Fibroblast of villous mesenchyme (primary cell): ENCODE measurements around the gene FAM240B. TPM values are rescaled to one million over a fixed set of nuclear protein-coding genes. Genes with fewer than 3 reads are reported as not detected.

Experiments
- DNase-seq: peaks from one replicate; pipeline ENCODE4 v3.0.0-alpha.2; 2010; ENCODE audit warnings: low read depth
- H3K4me3 ChIP-seq: 2 replicates; pipeline ENCODE4 v1.5.1; 2011; ENCODE audit warnings: low read depth, mild to moderate bottlenecking, low read length
- total RNA-seq: library from RNA; depleted of rRNA; stranded (reverse); fragments of >200 nt; gene quantifications from 2 replicates; pipeline ENCODE4 v1.2.3, GENCODE V29; 2012
- TF ChIP-seq, protein P1 (sequence below): IDR thresholded peaks from 2 replicates; pipeline ENCODE4 v1.5.1; 2012; ENCODE audit warnings: low read depth, mild to moderate bottlenecking, low read length; ENCODE audit not compliant: insufficient read depth

Gene FAM240B
- total RNA-seq, 1 donor: not detected

DNA sequence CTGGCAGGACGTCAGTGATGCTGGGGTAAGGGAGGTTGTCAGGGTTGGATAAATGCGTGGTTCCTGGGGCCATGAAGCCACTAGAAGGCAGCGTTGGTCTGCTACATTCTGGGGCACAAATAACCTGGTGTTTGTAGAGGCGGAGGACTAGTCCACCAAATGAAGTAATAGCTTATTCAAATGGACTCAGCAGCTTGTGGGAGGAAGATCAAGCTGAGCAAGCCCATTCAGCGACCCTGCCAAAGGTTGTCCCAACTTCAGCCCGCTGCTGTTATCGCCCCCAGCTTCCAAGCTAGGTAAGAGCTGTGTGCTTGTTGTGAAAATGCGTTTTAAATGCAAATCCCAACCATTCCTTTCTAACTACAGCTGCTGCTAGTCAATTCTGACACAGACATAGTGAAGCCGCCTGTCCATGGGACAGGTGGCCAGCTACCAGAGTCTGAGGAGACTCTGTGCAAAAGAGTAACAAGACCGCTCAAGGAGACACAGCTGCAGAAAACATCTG lies 7.6 kb upstream of the FAM240B start:
- H3K4me3 ChIP-seq: no peak overlapping the region
- DNase-seq: peak; percentile 23
- TF ChIP-seq, protein P1, sequence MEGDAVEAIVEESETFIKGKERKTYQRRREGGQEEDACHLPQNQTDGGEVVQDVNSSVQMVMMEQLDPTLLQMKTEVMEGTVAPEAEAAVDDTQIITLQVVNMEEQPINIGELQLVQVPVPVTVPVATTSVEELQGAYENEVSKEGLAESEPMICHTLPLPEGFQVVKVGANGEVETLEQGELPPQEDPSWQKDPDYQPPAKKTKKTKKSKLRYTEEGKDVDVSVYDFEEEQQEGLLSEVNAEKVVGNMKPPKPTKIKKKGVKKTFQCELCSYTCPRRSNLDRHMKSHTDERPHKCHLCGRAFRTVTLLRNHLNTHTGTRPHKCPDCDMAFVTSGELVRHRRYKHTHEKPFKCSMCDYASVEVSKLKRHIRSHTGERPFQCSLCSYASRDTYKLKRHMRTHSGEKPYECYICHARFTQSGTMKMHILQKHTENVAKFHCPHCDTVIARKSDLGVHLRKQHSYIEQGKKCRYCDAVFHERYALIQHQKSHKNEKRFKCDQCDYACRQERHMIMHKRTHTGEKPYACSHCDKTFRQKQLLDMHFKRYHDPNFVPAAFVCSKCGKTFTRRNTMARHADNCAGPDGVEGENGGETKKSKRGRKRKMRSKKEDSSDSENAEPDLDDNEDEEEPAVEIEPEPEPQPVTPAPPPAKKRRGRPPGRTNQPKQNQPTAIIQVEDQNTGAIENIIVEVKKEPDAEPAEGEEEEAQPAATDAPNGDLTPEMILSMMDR: peak; percentile 43

DNA sequence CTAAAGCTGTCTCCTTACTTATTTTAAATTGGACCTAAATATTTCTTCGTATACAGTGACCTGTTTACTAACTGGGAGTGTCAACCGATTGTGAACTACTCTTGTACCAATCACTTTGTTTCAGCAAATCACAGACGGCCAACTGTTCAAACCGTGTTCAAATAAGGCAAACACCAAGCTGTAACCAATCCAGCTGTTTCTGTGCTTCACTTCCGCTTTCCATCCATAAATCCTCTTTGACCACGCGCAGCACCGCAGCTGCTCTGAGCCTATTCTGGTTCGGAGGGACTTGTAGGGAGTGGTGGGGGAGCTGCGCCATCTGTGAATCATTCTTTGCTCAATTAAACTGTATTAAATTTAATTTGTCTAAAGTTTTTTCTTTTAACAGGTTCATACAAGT lies 4.8 kb upstream of the FAM240B start:
- DNase-seq: no peak
- H3K4me3 ChIP-seq: no peak overlapping the region
- TF ChIP-seq, protein P1: no peak

DNA sequence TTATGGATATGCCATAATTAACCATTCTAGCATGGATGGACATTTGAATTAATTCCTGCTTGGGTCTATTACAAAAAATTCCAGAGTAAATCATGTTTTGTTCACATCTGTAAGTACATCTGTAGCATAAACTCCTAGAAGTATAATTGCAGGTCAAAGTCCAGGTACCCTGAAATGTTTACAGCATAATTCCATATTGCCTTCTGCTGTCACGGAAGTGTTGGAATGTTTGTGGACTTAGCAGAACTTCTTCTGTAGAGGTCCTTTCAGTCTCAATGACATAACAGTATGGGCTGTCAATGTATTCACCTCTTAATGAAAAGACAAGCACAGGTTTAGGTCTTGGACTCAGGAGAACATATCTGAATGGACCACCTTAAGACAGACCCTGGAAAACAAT lies 1.8 kb downstream of the FAM240B start:
- no peak overlapping the region for H3K4me3 ChIP-seq
- TF ChIP-seq, protein P1: no peak
- DNase-seq: no peak

DNA sequence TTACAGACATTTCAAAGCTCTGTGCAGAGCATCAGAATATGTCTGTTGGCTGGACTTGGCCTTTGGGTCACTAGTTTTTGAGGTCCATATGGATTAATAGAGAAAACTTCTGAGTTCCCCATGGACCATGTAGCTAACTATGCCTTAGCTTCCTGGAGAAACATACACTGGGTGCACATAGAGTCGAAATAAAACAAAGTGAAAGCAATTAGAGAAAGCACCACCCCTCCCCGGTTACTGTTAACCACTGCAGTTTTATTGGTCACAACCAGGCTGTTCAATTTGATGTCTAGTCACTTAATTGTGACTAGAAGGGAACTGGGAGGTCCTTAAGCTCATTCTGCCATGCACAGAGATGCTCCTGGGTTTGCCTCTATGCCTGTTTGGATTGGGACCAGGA lies 4.2 kb downstream of the FAM240B start:
- TF ChIP-seq, protein P1: no peak
- no peak for DNase-seq
- no peak overlapping the region for H3K4me3 ChIP-seq

DNA sequence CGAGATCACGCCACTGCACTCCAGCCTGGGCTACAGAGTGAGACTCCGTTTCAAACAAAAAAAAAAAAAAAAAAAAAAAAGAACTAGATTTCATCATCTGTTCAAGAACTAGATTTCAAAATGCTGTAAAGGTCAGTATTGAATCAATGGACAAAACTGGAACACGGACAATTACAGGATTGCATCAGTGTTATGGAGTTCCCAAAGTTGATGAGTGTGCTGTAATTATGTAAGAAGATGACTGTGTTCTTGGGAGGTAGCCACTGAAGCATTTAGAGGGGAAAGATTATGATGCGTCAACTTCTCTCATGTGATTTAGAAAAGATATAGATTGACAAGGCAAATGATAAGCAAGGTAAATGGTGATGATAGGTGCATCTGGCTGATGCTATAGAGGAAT lies 6.5 kb downstream of the FAM240B start:
- no peak overlapping the region for H3K4me3 ChIP-seq
- TF ChIP-seq, protein P1: no peak
- peak; percentile 82 for DNase-seq

DNA sequence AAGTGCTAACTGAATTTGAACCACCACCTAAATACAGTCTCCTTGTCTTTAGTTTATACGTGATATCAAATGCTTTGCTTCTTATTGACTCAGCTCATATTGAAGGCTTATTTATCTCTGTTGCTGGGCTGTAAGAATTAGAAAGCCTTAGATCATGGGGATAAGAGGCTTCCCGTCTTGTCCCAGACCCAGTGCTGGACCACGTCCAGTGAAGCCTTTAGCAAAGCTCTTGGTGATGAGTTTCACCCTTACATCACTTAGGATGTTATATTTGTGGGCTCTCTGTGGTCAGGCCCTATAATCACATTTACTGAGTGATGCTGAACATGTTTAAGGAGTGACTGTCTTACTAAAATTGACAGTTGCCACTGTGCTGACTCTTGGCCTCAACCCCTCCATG lies 11.2 kb downstream of the FAM240B start:
- TF ChIP-seq, protein P1: no peak
- no peak overlapping the region for H3K4me3 ChIP-seq
- DNase-seq: peak; percentile 18
